GM12874 (cell line): ENCODE data around the gene ETFB.

Experiments
- TF ChIP-seq, protein P1 (sequence below): IDR thresholded peaks from 2 replicates; pipeline ENCODE4 v1.5.1; 2011; ENCODE audit warnings: low read depth, mild to moderate bottlenecking, control low read depth, low read length, moderate library complexity; ENCODE audit not compliant: insufficient read depth

ETFB gene

DNA sequence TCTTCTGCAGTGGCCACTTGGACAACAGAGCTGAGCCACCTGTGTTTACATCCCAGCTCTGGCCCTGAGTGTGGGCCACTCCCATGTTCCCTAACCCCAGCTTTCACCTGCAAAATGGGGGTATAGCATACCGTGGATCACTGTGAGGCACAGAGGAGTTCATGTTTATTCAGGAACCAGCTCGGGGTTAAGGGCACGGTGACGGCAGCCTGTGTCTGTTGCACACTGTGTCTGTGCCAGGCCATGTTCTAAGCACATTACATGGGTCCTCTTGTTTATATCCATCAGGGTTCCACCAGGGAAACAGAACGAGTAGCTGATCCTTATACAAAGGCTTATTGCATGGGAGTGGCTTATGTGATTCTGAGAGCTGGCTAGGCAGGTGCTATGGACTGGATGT, 68.8 kb downstream of the ETFB start:
- TF ChIP-seq, protein P1, sequence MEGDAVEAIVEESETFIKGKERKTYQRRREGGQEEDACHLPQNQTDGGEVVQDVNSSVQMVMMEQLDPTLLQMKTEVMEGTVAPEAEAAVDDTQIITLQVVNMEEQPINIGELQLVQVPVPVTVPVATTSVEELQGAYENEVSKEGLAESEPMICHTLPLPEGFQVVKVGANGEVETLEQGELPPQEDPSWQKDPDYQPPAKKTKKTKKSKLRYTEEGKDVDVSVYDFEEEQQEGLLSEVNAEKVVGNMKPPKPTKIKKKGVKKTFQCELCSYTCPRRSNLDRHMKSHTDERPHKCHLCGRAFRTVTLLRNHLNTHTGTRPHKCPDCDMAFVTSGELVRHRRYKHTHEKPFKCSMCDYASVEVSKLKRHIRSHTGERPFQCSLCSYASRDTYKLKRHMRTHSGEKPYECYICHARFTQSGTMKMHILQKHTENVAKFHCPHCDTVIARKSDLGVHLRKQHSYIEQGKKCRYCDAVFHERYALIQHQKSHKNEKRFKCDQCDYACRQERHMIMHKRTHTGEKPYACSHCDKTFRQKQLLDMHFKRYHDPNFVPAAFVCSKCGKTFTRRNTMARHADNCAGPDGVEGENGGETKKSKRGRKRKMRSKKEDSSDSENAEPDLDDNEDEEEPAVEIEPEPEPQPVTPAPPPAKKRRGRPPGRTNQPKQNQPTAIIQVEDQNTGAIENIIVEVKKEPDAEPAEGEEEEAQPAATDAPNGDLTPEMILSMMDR = no peak

DNA sequence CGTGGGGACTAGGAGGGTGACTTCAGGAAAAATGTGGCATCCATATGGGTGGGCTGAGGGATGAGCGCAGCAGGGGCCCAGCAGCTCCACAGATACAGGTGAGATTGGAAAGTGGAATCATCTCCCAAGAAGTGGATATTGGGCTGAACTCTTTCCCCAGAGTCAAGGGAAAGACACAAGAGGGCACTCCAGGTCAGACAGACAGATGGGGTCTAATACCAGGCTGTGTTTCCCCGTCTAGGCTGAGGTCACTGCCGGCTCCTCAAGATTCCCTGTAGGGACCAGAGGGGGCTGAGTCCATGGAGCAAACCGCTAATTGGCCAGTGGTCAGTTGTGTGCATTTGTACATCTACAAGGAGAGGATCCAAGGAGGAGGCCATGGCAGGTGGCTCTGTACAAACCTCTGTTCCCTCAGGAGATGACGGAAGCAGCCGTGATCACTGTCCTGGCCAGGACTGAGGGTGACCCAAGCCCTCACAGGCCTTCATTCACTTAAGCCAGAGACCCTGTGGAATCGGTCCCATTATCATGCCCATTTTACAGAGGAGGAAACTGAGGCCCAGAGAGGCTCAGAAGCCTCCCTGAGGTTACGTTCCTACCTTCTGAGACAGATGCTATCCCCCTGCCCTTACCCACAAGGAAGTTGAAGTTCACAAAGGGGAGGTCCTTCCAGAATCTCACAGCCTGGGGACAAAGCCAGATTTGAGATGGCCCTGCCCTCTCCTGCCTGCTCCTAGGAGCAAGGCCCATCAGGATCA, 69.7 kb downstream of the ETFB start:
- TF ChIP-seq, protein P1 = no peak

DNA sequence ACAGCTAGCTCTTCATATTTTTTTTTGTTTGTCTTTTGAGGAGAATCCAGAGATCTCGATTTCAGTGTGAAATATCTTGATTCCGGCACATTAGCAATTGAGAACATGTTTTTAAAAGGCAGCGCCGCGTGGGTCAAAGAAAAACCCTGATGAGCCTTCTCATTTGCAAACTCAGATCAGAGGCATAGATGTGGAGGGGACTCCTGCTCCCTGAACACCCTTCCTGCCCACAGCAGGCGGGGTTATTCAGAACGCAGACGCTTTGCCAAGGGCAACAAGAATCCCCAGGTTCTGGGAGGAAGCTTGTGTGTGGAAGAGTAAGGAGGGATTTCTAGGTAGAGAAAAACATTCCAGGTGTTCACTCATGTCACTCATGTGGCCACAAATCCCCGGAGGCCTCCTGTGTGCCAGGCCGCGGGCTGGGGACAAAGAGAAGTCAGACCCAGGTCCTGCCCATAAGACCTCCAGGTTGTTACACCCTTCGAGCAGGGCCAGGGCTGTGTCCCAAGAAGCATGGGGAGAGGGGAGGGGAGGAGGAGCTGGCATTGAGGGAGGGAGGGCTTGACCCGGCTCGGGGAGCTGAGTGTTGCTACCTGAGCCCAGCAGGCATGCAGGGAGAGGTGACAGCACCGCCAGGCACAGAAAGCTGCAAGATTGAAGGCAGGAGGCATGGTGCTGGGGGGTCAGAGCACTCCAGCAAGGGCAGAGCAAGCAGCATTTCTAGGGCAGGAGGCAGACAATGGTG, 70.6 kb downstream of the ETFB start:
- TF ChIP-seq, protein P1 = no peak
